ENCODE data around the gene RASGEF1C.

The RASGEF1C gene

DNA sequence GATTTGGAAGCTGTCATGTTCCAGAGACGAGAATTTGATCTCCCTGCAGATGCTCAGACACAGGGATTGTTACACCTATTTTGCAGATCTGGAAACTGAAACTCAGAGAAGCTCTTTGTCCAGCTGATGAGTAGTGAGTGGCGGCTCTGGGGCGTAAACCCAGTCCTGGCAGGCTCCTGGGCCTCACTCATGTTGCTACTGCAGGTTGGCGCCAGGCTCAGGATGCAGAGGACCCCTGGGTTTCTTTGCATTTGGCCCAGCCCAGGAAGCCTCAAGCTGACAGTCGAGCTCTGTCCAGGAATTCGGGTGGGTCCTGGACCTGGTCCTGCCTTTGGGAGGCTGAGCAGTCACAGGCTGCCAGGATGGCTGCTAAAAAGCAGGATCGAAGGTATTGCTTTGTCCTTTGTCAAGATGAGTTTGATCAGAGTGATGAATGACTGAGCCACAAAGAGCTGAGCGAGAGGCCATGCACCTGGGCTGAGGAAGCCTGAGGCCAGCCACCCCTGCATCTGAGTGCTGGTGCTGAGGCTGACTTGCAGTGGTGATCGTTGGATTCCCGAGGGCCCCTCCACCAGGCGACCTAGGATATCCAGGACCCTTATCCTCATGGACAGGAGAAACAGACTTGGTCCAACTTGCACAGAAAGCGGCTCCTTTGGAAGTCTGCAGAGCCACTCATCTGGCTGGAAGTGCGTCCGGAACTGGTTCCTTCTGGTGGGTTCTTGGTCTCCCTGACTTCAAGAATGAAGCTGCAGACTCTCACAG, 129.1 kb downstream of the RASGEF1C start:
- DNase-seq: no peak

DNA sequence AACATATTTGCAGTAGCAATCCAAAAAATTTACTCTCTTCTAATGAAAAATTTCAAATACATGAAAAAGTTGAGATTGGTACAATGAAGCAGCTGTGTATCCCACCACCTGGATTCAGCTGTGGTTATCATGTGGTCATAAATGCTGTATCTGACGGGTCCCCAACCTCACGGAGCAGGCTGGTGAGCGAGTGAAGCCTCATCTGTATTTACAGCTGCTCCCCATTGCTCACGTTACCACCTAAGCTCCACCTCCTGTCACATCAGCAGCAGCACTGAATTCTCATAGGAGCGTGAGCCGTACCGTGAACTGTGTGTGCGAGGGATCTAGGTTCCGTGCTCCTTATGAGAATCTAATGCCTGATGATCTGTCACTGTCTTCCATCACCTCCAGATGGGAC, 130.7 kb downstream of the RASGEF1C start:
- no peak for DNase-seq

DNA sequence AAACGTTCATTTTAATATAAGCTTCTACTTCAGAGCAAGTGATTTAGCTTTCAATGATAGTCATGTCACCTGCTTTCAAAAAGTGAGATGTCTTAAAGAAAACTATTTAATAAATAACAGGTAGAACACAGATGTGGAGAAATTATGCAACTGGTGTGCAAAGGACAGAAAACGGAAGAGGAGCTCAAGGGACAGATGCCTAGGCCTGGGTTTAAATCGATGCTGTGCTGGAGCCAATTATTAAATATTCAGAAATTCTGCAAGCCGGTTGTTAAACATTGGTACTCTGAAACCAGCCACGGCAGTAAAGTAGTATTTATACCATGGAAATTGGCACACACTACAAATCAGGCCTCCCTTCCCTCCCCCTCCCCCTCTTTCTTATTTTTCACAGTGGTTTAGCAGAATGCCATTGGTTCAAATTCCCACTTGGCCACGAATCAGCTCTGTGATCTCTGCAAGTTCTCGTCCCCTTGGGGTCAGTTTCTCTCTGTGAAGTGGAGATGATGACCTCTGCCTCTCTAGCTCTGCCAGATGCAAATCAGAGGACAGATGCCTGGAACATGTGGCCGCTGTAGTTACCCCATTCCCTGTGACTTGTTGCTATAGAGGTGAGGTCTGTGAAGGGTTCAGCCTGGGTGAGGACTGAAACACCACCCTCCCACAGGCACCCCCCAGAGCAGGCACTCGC, 131.3 kb downstream of the RASGEF1C start:
- no peak for DNase-seq

GRCh38 chr5:180075703-180076102, 133.3 kb downstream of the RASGEF1C start:
- DNase-seq: no peak

DNA sequence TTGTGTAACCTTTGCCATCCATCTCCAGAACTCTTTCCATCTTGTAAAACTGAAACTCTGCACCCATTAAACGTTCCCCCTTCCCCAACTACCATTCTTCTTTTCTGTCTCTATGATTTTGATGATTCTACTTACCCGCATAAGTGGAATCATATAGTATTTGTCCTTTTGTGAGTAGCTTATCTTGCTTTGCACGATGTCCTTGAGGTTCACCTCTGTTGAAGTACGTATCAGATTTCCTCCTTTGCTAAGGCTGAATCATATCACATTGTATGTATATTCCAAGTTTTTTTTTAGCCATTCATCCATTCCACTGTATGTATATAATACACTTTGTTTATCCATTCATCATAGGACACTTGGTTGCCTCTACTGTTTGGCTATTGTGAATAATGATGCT, 134.5 kb downstream of the RASGEF1C start:
- DNase-seq: no peak

DNA sequence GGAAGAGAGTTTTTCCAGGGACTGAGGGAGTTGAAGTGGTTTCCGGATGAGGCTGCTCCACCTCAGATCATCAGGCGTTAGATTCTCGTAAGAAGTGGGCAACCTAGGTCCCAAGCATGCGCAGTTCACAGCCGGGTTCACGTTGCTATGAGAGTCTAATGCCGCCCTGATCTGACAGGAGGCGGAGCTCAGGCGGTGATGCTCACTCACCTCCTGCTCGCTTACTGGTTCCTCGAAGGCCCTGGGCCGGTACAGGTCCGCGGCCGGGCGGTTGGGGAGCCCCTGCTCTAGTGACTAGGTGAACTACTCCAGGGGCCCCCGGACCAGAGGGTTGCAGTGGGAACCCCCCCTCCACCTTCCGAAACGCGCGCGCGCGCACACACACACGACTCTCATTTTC, 136.5 kb downstream of the RASGEF1C start:
- DNase-seq: no peak

GRCh38 chr5:180072256-180072548, 136.8 kb downstream of the RASGEF1C start:
- no peak for DNase-seq

DNA sequence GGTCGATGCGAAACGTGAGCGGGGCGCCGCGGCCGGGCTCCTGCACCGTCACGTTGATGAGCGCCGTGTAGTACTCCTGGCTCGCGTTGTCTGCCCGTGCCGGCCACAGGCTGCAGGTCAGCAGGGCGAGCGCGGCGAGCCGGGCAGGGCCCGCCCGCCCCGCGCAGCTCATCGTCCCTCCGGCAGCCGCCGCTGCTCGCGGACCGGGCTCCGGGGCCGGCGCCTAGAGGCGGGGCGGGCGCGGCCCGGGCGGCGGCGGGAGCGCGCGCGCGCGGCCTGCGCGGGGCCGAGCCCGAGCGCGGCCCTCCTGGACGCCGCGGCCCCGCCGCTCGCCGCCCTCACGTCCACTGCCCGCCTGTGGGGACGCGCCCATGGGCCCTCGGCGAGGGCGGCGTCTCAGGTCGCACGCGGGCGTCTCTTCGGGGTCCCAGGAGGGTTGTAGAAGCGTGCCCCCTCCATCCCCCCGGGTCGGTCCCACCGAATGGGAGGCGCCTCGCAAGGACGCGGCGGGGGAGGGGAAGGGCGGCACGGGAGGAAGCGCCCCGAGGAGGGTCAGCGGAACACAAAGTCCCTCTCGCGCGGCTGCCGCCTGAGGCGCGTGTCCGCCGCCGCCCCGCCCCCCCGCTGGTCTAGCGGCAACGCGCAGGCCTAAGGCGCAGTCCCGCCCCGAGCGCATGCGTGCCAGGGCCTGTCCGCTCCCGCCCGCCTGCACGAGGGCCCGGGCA, 137.3 kb downstream of the RASGEF1C start, which contains the start of gene RNF130:
RNF130 (minus strand) TSS at position 229 of the 725 bp plus-strand sequence; CDS start at position 172, 57 bp downstream.
- DNase-seq: peak; percentile 83 to 89

DNA sequence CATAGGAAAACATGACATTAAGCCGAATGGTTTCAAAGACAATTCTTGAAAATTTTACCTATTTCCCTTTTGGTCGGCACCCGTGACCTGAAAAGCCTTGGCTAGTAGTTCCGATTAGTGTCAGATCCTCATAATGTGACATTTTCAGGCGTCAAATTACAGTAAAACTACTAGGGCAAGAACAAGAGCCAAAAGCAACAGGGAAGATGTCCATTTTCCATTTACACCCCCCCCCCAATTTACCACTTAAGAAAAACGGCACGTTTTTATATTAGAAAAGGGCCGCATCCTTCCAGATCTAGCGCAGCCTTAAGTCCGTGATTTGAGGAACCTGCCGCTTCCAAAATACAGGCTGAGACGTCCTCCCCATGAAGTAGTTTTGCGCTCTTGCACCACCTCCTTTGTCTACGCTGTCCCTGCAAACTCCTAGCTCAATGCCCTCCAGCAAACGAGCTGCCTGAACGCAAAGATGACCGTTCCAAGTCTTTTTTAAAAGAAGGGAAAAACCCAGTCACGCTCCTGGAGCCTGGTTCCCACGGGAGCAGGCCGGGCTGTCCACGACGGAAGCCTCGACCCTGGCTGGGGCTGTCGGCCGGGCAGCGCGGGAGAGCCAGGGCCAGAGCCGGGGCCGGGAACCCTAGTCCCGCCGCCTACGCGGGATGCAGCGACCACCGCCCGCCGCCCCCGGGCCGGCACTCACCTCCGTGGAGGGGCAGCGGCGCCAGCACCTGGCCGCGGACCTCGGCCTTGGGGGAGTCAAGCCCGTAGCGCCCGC, 138.1 kb downstream of the RASGEF1C start:
- DNase-seq: no peak

- no peak for DNase-seq
These were observed 139.3 kb downstream of the RASGEF1C start for GRCh38 chr5:180069589-180070247.

DNA sequence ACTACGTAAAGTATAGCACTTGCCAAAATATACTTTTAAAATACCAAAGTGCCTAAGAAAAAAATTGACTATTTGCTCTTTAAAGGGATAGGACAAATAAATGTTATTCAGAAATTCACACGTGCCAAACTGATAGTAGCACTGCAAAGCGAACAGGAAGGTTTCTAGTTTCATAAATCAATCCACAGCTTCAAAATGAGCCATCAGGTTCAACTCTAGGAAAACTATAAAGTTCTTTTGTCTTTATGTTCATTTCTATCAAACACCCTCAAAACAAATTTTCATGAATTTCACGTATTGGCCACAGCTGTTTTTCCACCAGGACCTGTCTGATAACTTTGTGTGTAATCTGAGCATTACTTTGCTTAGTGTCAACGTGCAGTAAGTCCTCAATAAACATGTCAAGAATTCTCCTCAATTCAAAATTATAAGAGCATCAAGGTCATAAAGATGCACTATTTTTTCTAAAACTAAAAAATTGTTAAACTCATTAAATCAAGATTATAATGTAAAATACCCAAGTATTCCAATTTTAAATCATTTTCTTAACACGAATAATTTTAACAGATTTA, 140.4 kb downstream of the RASGEF1C start:
- DNase-seq: no peak

GRCh38 chr5:180067986-180068385, 141.0 kb downstream of the RASGEF1C start:
- no peak for DNase-seq

GRCh38 chr5:180060192-180060591, 148.8 kb downstream of the RASGEF1C start:
- no peak for DNase-seq

GRCh38 chr5:180059326-180059725, 149.7 kb downstream of the RASGEF1C start:
- DNase-seq: no peak

DNA sequence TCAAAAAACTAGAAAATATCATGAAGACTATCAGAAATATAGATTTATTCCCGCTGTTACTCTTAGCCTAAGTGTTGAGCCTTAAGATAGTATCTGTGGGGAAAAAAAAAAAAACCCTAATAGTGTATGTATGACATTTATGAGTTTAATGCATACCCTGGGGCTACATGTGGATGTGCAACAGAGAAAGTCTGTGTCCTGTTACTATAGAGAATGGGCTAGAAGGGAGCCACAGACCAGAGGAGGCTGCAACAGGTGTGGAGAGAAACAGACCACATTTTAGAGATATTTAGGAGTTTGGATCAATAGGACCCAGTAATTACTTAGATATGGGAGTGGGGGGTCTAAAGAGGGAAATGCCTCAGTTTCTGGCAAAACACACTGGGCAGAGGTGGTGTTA, 152.9 kb downstream of the RASGEF1C start:
- no peak for DNase-seq

DNA sequence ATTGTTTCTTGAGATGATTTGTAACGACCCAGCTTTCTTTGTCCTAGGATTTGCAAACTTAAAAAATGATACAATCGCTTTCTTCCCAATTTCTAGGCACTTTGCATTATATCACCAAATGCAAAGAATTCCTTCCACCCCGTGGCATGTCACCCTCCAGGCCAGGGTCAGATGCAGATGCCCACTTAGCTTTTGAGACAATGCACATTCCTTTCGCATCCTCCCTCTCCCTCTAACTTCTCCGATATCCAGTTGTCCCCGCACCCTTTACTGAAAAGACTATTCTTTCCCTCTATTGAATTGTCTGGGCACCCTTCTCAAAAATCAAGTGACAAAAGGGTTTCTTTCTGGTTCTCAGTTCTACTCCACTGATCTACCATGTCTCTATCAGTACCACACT, 154.8 kb downstream of the RASGEF1C start:
- no peak for DNase-seq

DNA sequence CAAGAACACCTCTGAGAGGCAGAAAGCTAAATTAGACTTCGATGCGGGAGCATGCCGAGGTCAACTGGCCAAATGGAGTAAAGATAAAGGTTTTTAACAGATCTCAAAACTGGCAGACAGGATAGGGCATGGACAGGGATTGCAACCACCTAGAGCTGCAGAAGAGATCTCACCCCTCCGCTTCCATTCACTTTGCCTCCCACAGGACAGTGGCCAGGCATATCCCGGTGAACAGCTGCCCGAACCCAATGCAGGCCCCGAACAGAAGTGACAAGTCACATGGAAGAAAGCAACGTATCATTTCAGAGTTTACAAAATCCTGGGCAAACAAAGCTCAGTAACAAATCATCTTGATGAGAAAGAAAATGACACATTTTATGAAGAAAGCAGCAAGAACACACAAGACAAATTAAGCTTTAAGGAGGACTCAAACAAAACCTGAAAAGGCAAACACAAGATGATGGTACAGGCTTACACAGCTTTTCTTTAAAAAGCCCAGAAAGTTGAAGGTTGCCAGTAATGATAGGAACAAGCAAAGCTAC, 155.9 kb downstream of the RASGEF1C start:
- no peak for DNase-seq

- no peak for DNase-seq
These were observed 156.7 kb downstream of the RASGEF1C start for GRCh38 chr5:180052211-180052818.

All from stimulated activated CD4-positive, alpha-beta T cell treated with anti-CD3 and anti-CD28 coated beads, Interleukin-2, amount 100 ng/mL, for 48 hours (primary cell).